Sigmoid colon (tissue), 4 donors: ENCODE data around the gene CFAP58.

Experiments
- CTCF ChIP-seq, 4 experiments: fragments of 450-650 bp in 3 of 4; fragments of 200-600 bp in 1 of 4; IDR thresholded peaks; one replicate each; pipeline ENCODE4 v1.5.1; 2016 to 2019; ENCODE audit warnings: antibody characterized with exemption in 4 of 4, mild to moderate bottlenecking in 3 of 4, moderate library complexity in 2 of 4
- EP300 ChIP-seq, 4 donors: sonication (generic); formaldehyde crosslinking; IDR thresholded peaks; one replicate each; pipeline ENCODE4 v1.6.1; 2017; ENCODE audit warnings: antibody characterized with exemption in 4 of 4
- POLR2A ChIP-seq, 2 donors: fragments of 450-650 bp; IDR thresholded peaks; one replicate each; pipeline ENCODE4 v1.6.1; 2016; ENCODE audit warnings: antibody characterized with exemption in 2 of 2, mild to moderate bottlenecking in 2 of 2, moderate library complexity in 2 of 2

- no peak for TF ChIP-seq POLR2A (IDR thresholded peaks at IDR 0.05)
- TF ChIP-seq CTCF (IDR thresholded peaks at IDR 0.05), result no peak
- no peak for TF ChIP-seq EP300 (IDR thresholded peaks at IDR 0.05)
Observed at GRCh38 chr10:104437226-104437625, 83.6 kb downstream of the CFAP58 start.
